Raji (cell line): Measurements from ENCODE around the gene RASAL1.

Source experiments
- POLR2A ChIP-seq: IDR thresholded peaks from 2 replicates; pipeline ENCODE4 v1.6.1; 2011; ENCODE audit warnings: low read depth, low read length, control low read depth; ENCODE audit not compliant: insufficient read depth

Gene RASAL1

DNA sequence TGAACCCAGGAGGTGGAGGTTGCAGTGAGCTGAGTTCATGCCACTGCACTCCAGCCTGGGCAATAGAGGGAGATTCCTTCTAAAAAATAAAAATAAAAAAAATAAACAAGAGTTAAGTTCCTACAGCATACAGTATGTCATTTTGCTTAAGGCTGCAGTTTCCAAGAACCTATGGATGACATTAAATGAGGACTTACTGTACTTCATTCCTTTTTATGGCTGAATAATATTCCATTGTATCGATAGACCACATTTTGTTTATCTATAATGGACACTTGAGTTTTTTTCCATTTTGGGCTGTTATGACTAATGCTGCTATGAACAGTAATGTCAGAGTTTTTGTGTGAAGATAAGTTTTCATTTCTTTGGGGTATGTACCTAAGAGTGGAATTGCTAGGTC is 17.4 kb downstream of the RASAL1 start:
- TF ChIP-seq POLR2A = no peak

DNA sequence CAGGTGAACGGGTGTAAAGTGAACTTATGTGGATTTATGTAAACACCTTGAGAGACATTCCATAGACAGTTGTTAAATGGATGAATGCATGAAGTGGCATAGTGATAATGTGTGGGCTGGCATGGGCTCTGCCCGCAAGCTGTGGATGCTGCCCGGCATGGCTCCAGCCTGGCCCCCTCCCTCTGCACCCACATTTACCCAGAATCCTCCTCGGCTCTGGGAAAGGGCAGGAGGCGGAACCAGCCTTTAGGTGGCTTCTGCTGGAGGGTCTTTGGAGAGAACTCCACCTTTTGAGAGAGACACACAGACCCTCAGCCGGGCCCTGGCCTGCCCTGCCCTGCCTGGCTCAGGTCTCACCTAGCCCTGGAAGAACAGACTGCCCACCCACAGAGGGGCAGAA is 18.7 kb downstream of the RASAL1 start:
- no peak for TF ChIP-seq POLR2A

DNA sequence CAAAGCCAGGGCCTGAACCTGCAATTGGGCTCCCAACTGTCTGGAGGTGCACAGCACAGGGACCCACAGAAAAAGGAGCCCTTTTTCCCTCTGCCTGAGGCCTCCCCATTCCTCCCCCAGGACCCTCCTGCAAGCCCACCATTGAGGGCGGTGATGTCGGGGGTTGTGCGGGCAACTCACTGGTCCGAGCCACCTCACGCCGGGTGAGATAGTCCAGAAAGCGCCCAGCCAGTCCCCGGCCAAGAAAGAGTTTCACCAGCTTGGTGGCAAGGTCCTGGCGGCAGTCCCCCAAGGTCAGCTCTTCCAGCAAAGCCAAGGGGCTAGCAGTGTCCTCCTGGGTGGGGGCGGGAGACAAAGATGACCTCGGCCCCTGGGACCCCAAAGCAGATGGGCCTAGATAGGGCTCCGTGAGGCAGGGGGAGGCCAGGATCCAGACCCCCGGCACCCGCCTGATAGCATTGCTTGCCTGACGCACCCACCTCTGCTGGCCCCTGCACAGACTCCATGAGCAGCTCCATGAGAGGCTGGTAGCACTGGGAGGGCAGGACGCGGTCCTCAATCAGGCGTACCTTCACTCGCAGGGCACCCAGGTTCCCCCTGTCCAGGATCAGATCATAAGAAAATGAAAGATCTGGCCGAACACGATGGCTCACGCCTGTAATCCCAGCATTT is 20.0 kb downstream of the RASAL1 start:
- no peak for TF ChIP-seq POLR2A

DNA sequence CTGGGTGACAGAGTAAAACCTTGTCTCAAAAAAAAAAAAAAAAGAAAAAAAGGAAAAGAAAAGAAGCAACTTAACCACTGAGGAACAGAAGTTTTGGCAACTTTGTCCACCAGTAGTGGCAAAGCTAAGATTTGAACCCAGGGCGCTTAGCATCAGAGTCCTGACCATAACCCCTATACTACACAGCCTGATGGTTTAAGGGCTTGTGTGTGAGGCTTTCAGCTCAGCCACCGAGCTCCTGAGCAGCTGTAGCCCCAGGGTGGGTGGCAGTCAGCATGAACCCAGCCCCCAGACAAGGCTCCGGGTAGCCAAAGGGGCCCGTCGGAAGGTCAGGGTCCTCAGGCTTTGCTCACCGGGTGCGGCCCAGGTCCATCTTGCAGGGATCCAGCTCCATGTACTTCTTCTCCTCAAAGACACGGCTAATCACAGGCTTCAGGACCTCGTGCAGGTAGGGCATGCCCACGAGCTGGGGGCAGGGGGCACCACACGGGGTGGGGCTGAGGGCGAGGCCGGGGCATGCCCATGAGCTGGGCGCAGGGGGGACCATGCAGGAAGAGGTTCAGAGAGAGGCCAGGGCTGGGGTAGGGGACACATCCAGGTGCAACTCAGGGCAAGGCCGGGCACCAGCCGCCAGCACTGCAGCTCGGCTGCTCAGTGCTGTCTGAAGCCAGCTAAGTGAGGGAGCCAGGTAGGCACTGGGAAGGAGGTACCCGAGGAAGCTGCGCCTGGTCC is 20.9 kb downstream of the RASAL1 start:
- TF ChIP-seq POLR2A = no peak

DNA sequence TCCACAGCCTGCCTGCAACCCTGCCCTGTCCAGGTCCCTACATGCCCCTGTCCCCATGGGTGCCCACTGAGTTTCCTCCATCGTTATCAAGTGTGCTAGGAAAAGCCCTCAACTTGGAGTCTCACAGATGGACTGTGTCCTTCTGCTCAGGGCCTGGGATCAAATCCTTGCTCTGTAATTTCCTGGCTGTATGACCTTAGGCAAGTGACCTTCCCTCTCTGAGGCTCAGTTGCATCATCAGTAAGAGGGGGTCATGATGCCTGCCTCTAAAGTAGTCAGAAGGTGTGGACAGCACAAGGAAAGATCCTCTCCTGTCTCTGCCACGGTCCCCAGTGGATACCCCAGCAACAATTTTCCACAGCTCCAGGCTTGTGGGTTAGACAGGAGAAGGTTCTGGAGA is 22.2 kb downstream of the RASAL1 start:
- TF ChIP-seq POLR2A = no peak

DNA sequence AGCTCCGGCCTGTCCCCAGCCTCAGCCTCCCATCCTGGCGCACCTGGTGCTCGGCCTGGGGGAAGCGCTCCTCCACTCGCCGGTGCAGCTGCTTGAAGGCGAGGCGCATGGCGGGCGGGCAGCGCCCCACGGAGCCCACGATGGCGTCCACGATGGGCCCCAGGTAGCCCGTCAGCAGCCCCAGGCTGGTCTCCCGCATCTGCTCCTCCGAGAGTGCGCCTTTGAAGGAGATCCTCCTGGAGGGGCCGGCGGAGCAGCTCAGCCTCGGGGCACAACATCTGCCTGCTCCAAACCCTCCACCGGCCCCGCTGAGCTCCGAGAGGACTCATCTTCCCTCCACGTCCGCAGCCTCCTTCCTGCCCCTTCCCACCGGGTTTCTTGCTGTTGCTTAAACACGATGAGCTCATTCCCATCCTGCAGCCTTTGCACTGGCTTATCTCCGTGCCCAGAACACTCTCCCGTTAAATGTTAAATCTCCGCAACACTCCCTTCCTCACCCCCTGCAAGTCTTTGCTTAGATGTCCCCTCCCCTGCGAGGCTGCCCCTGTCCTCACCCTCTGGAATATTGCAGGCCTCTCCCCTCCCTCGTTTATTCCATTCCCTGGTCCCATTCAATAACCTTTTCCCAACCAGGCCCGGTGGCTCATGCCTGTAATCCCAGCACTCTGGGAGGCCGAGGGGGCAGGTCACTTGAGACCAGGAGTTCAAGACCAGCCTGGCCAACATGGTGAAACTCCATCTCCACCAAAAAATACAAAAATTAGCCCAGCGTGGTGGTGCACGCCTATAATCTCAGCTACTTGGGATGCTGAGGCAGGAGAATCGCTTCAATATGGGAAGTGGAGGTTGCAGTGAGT is 23.3 kb downstream of the RASAL1 start:
- TF ChIP-seq POLR2A = no peak

DNA sequence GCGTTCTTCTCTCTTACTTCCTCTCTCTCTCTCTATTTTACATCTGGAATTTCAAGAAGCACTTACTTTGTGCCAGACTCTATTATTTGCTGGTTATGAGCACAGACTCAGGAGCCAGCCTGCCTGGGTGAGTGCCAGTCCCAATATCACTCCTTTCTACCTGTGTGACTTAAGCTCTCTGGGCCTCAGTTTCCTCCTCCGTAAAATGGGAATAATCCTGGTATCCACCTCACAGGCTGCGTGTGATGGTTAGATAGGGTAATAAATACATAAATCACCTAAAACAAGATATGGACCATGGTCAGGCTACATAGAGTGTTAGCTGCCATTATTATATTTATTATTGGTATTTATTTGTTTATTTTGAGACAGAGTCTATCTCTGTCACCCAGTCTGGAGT is 24.3 kb downstream of the RASAL1 start:
- no peak for TF ChIP-seq POLR2A

DNA sequence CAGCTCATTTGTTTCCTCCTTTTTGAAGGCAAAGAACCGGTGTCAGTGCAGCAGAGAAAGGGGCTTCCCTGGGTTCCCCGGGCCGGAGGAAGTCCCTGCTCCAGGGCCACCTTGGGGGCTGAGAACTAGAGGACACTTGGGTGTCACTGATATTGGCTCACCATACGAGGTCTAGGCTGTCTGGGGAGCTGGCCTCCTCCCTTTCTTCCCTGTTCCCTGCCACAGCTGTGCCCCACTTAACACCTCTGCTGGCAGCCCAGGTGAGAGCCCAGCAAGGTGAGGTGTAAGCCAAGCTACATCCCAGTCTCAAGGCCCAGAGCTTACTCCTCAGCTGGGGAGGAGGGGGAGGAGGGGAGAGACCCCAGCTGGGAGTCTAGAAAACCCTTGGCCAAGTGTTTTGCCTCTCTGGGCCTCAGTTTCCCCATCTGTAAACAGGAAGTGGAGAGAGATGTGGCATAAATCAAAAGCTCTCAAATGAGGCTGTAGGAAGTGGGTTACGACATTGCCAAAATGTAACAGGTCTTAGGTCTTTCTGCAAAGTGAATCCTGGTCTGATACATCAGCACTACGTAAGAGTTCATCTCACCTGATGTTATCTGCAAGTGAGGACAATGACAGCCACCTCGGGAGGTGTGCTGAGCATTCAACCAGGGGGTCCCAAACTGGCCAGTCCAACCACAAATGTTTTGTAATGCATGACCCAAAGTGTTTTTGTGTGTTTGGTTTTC is 25.5 kb downstream of the RASAL1 start:
- TF ChIP-seq POLR2A = no peak

DNA sequence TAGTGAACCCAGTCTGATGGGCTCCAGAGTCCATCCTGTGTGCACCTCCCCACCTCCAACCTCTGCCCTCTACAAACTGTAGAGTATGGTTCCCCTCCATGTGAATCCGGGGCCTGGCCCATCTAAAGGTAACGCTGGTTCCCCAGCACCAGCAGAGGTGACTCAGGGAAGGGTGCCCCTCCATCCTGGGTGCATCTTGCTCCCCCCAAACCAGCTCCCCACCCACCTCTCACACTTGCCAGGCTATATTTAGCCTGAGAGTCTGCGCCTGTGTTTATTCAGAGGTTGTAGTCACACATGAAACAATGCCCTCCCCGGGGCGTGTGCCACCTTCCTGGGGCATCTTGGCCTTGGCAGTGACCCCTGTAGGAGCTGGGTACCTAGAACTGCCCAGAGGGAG is 26.2 kb downstream of the RASAL1 start:
- no peak for TF ChIP-seq POLR2A

DNA sequence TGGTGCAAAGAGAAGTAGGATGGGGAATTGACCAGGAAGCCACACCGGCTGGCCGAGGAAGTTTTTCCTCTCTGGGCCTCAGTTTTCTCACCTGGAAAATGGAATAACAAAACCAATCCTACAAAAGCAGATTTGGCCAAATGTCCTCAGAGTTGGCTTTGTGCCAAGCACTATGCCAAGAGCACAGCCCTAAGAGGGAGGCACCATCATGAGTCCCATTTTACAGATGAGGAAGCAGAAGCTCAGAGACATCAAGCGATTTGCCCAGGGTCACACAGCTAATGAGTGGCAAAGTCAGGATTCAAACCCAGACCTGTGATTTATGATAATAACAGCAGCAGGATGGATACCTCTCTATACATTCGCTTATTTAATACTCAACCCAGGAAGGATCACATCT is 27.3 kb downstream of the RASAL1 start:
- no peak for TF ChIP-seq POLR2A

DNA sequence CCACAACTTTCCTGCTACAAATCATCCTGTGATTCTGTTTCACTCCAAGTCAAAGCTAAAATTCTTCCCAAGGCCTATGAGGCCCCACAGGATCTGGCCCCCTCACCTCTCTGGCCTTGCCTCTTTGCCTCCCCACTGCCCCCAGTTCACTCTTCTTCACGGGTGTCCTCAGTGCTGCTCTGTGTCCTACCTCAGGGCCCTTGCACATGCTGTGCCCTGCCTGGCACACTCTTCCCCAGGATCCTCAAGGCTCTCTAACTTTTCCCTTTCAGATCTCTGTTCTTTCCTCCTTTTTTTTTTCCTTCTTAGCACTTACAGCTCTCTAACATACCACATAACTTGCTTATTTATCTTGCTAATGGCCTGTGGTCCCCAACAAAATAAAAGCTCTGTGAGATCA is 29.2 kb downstream of the RASAL1 start:
- no peak for TF ChIP-seq POLR2A

DNA sequence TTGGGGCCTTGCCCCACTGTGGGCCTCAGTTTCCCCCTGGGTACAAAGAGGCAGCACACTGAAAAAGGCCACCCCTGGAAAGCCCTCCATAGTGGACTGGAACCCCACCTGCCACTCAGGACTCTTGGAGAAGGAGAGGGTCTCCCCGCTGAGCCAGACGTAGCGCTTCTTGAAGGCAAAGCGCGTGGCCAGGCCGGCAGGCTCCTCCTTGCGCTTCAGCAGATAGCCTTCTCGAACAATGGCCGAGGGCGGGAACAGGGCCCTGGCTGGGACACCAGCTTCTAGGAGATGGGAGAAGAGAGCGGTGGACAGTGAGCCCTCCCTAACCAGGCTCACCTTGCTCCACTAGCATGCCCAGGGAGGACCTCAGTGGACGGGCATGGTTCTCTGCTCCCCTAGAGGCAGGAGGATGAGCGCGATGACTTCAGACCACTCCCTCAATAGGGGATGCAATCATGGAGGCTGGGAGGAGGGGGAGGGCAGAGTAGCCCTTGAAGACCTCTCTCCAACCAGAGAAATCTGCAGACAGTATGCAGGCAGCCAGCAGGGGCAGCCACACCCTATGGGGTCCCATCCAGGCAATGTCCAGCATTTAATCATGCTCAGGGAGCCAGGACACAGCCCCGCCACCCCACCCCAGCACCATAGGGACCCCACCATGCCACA is 29.8 kb downstream of the RASAL1 start:
- TF ChIP-seq POLR2A = no peak

DNA sequence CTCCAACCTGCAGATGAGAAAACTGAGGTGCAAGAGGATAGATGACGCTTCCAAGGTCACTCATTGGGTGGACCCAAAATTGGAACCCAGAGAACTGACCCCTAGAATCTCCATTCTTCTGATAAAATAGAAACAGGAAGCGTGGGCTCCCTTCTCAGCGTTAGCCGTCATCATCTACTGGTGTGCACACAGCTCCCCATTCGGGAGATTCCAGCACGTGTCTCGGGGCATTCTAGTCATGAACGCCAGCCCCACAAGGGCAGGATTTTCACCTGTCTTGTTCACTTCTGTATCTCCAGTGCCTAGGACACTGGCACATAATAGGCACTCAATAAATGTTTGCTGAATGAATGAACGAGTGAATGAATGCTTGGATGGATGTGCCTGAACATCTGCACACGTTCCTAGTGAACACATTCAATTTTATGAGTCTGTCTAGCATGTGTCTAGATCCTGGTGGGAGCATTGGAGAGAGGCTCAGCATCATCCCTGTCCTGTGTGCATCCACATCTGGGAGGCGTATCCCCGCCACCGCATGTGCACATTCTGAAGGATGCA is 30.5 kb downstream of the RASAL1 start:
- TF ChIP-seq POLR2A = no peak

DNA sequence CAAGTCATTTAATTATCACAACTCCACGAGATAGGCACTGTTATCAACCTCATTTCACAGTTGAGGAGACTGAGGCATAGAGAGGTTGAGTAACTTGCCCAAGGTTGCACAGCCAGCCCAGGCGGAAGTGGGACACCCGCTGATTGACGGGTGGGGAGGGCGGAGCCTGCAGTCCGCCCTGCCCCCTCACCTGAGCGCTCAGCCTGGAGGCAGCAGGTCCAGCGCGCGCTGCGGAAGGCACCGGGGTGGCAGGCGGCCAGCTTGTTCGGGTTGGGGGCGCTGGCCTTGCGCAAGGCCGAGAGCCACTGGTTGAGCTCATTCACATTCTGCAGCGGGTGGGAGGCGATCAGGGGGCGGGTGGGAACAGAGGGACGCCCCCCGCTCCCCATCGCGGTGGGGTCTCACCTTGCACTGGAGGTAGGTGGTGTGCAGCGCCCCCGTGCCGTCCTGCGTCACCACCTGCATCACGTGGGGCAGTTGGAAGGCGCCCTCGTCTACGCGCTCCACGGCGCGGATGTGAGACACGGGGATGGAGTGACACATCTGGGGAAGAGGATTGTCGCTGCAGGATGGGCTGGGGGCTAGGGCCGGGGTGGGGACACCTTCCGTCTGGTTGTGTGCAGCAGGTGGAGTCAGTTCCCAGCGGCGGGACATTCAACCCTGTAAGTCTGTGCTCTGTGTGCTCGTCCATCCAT is 31.7 kb downstream of the RASAL1 start:
- TF ChIP-seq POLR2A = no peak
